SK-N-SH treated with all-trans-retinoic acid at 6 μM for 48 hours (cell line): ENCODE measurements around the gene FBN3.

Source experiments
- ATAC-seq: fragments of 200-7000 bp; cut with Tn5 transposase; 3 replicates; pipeline ENCODE4 v1.9.1; 2020; ENCODE audit warnings: mild to moderate bottlenecking, moderate library complexity
- ARNTL ChIP-seq: fragments of 450-650 bp; formaldehyde crosslinking; IDR thresholded peaks from 2 replicates; pipeline ENCODE4 v1.5.0; 2020; ENCODE audit warnings: low read depth, mild to moderate bottlenecking, moderate library complexity, borderline replicate concordance
- CREB5 ChIP-seq: fragments of 250-450 bp; sonication (Bioruptor Pico); IDR thresholded peaks from 2 replicates; pipeline ENCODE4 v1.5.1; 2020; ENCODE audit warnings: low read depth, mild to moderate bottlenecking, moderate library complexity
- CSDC2 ChIP-seq: fragments of 250-450 bp; sonication (Bioruptor Pico); IDR thresholded peaks from 2 replicates; pipeline ENCODE4 v1.5.0; 2020; ENCODE audit warnings: mild to moderate bottlenecking, moderate library complexity
- GLIS3 ChIP-seq: fragments of 250-450 bp; sonication (Bioruptor Pico); IDR thresholded peaks from 2 replicates; pipeline ENCODE4 v1.5.0; 2020; ENCODE audit warnings: mild to moderate bottlenecking, moderate library complexity
- ISL1 ChIP-seq: fragments of 250-450 bp; sonication (Bioruptor Pico); IDR thresholded peaks from 2 replicates; pipeline ENCODE4 v2.1.2; 2022; ENCODE audit warnings: mild to moderate bottlenecking, moderate library complexity
- OSR1 ChIP-seq: fragments of 250-450 bp; sonication (Bioruptor Pico); IDR thresholded peaks from 2 replicates; pipeline ENCODE4 v1.8.0; 2022; ENCODE audit warnings: moderate library complexity, mild to moderate bottlenecking, inconsistent platforms
- PATZ1 ChIP-seq: fragments of 250-450 bp; sonication (Bioruptor Pico); IDR thresholded peaks from 2 replicates; pipeline ENCODE4 v1.8.0; 2020; ENCODE audit warnings: mild to moderate bottlenecking, moderate library complexity, borderline replicate concordance
- PPARA ChIP-seq: fragments of 250-450 bp; sonication (Bioruptor Pico); IDR thresholded peaks from 2 replicates; pipeline ENCODE4 v1.5.0; 2020; ENCODE audit warnings: mild to moderate bottlenecking, borderline replicate concordance
- RARB ChIP-seq: fragments of 250-450 bp; sonication (Bioruptor Pico); IDR thresholded peaks from 2 replicates; pipeline ENCODE4 v1.8.0; 2021; ENCODE audit warnings: mild to moderate bottlenecking, moderate library complexity
- SNAI2 ChIP-seq: fragments of 250-450 bp; sonication (Bioruptor Pico); IDR thresholded peaks from 2 replicates; pipeline ENCODE4 v1.5.0; 2020; ENCODE audit warnings: mild to moderate bottlenecking, moderate library complexity
- TOX ChIP-seq: fragments of 250-450 bp; sonication (Bioruptor Pico); IDR thresholded peaks from 2 replicates; pipeline ENCODE4 v1.8.0; 2021; ENCODE audit warnings: mild to moderate bottlenecking, moderate library complexity, borderline replicate concordance
- TSHZ2 ChIP-seq: fragments of 250-450 bp; sonication (Bioruptor Pico); IDR thresholded peaks from 2 replicates; pipeline ENCODE4 v1.5.0; 2020; ENCODE audit warnings: mild to moderate bottlenecking, moderate library complexity
- ZFP3 ChIP-seq: fragments of 250-450 bp; sonication (Bioruptor Pico); IDR thresholded peaks from 2 replicates; pipeline ENCODE4 v1.5.0; 2020; ENCODE audit warnings: mild to moderate bottlenecking, moderate library complexity
- ZNF565 ChIP-seq: fragments of 450-650 bp; formaldehyde crosslinking; conservative IDR thresholded peaks from 2 replicates; pipeline ENCODE4 v1.5.0; 2020; ENCODE audit warnings: low read depth, mild to moderate bottlenecking, moderate library complexity
- ZNF70 ChIP-seq: fragments of 450-650 bp; formaldehyde crosslinking; IDR thresholded peaks from 2 replicates; pipeline ENCODE4 v1.5.0; 2020; ENCODE audit warnings: mild to moderate bottlenecking, moderate library complexity
- TF ChIP-seq, protein P1 (sequence below): fragments of 250-450 bp; sonication (Bioruptor Pico); IDR thresholded peaks from 2 replicates; pipeline ENCODE4 v1.8.0; 2021; ENCODE audit warnings: low read depth, mild to moderate bottlenecking, moderate library complexity, borderline replicate concordance

Gene FBN3

GRCh38 chr19:8052464-8052859, 96.9 kb downstream of the FBN3 start, which contains the start of gene CCL25:
Gene CCL25 (plus strand): TSS chr19:8052760. CDS start chr19:8053050, 290 bp downstream.
- no peak for ATAC-seq
- TF ChIP-seq SNAI2 (CRISPR knock-in tag) (no peak), PATZ1 (CRISPR knock-in tag) (no peak), OSR1 (CRISPR knock-in tag) (no peak), CREB5 (no peak), ARNTL (CRISPR knock-in tag) (no peak), ZNF70 (CRISPR knock-in tag) (no peak), ZNF565 (no peak), TSHZ2 (no peak)
- TF ChIP-seq, all 23 proteins: peak for 0

DNA sequence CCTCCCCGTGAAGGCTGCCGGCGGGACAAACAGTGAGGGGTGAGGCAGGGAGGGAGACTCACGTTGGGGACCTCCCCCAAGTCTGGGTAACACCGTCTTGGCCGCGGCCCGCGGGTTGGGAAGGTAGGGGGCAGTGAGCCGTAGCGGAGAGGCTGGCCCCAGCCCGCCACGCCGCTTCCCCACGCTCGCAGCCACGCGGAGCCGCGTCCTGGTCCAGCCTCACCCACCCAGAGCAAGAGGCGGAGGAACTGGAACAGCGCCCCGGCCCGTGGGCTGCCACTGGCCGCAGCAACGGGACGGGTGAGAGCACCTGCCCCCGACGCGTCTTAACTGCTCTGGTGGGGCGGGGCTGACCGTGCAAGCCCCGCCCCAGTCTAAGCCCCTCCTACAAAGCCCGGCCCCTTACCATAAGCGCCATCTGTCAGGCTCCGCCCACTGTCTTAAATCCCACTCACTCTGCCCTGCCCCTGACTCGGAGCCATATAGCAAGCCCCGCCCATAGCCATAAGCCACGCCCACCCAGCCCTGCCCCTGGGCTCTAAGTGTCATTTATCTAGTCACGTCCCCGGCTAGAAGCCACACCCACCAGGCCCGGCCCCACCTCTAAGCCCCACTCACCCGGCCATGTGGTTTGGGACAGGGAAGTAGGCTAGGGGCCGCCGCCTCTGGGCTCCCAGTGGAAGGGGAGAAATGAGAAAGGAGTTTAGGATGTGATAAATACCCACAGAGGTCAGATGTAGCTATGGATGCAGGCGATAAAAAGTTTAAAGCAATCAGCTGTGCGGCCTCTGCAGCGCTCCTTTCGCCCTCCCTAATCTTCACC, 98.9 kb downstream of the FBN3 start:
- no peak for TF ChIP-seq TSHZ2
- TF ChIP-seq CSDC2, result no peak
- TF ChIP-seq, protein P1, sequence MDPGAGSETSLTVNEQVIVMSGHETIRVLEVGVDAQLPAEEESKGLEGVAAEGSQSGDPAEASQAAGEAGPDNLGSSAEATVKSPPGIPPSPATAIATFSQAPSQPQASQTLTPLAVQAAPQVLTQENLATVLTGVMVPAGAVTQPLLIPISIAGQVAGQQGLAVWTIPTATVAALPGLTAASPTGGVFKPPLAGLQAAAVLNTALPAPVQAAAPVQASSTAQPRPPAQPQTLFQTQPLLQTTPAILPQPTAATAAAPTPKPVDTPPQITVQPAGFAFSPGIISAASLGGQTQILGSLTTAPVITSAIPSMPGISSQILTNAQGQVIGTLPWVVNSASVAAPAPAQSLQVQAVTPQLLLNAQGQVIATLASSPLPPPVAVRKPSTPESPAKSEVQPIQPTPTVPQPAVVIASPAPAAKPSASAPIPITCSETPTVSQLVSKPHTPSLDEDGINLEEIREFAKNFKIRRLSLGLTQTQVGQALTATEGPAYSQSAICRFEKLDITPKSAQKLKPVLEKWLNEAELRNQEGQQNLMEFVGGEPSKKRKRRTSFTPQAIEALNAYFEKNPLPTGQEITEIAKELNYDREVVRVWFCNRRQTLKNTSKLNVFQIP (CRISPR knock-in tag), result no peak
- TF ChIP-seq, all 23 proteins: peak for 0
- ATAC-seq, result peak; percentile 94

- ATAC-seq, result no peak
- TF ChIP-seq TOX (CRISPR knock-in tag) (no peak), ISL1 (CRISPR knock-in tag) (no peak), GLIS3 (CRISPR knock-in tag) (no peak), RARB (CRISPR knock-in tag) (no peak)
Measured at GRCh38 chr19:8046569-8047165, 102.7 kb downstream of the FBN3 start.

- ATAC-seq, result no peak
- TF ChIP-seq CREB5 (no peak), OSR1 (CRISPR knock-in tag) (no peak), RARB (CRISPR knock-in tag) (no peak), ISL1 (CRISPR knock-in tag) (no peak), PATZ1 (CRISPR knock-in tag) (no peak), ZFP3 (CRISPR knock-in tag) (no peak), PPARA (CRISPR knock-in tag) (no peak), GLIS3 (CRISPR knock-in tag) (no peak)
- TF ChIP-seq, protein P1 (CRISPR knock-in tag), result no peak
Measured at GRCh38 chr19:8045872-8046568, 103.4 kb downstream of the FBN3 start.
